HG03159 (cell line): ENCODE measurements around the gene DNAH12.
A peak's percentile ranks its signal among the peaks of the same experiment; 100 is the strongest.

Experiments
- ATAC-seq: cut with Tn5 transposase; IDR thresholded peaks from one replicate; pipeline ENCODE4 v1.9.1; 2021; ENCODE audit warnings: mild to moderate bottlenecking, moderate library complexity; ENCODE audit not compliant: unreplicated experiment

DNAH12 gene, protein sequence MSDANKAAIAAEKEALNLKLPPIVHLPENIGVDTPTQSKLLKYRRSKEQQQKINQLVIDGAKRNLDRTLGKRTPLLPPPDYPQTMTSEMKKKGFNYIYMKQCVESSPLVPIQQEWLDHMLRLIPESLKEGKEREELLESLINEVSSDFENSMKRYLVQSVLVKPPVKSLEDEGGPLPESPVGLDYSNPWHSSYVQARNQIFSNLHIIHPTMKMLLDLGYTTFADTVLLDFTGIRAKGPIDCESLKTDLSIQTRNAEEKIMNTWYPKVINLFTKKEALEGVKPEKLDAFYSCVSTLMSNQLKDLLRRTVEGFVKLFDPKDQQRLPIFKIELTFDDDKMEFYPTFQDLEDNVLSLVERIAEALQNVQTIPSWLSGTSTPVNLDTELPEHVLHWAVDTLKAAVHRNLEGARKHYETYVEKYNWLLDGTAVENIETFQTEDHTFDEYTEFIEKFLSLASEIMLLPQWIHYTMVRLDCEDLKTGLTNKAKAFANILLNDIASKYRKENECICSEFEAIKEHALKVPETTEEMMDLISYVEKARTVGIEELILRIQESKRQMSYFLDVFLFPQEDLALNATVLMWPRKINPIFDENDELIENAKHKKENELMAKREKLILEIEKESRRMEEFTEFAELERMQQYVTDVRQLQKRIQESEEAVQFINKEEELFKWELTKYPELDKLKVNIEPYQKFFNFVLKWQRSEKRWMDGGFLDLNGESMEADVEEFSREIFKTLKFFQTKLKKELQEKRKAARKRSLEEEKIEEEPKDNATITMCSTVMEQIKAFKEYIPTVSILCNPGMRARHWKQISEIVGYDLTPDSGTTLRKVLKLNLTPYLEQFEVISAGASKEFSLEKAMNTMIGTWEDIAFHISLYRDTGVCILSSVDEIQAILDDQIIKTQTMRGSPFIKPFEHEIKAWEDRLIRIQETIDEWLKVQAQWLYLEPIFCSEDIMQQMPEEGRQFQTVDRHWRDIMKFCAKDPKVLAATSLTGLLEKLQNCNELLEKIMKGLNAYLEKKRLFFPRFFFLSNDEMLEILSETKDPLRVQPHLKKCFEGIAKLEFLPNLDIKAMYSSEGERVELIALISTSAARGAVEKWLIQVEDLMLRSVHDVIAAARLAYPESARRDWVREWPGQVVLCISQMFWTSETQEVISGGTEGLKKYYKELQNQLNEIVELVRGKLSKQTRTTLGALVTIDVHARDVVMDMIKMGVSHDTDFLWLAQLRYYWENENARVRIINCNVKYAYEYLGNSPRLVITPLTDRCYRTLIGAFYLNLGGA (N-terminal part only)

DNA sequence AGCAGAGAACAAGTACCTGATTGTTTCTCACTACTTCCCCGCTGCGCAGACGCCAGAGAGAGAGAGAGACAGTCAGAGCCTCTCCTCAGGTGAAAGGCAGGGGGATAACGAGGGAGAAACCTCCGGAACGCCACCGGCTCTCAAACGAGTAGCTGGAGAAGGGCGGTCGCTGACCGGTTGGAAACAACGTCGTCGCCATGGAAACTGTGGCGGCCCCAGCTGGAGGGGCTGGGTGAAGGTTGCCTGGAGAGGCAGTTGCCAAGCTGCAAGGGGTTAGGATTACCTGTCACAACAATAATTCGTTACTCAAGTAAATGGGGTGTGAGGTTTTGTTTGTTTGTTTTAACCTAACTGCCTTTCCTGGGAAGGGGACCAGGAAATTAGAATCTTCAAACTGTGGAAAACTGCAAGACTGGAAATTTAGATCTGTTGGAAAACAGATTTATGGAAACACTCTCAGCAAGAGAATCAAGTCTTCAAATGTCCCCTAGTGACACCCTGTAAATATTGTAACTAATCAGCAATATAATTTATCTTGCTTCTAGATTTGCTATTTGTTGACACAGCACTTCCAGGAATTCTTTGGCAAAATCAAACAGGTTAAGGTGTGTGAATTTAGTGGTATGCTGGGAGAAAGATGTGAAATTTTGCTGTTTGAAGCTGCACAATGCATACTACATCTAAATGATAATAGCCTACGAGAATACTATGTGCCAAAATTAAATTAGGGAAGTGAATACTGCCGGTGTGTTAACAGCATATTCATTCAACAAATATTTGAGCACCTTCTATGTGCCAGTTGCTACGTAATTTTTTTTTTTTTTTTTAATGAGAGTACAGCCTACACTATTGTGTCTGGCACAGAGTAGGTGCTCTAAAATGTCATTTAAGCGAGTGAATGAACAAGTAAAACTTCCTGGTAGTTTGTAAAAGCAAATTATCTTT lies at the start of gene DNAH12:
DNAH12 (minus strand) TSS at position 164 of the 945 bp plus-strand sequence. CDS start 1,474 bp downstream, outside the sequence.
- ATAC-seq, result no peak

DNA sequence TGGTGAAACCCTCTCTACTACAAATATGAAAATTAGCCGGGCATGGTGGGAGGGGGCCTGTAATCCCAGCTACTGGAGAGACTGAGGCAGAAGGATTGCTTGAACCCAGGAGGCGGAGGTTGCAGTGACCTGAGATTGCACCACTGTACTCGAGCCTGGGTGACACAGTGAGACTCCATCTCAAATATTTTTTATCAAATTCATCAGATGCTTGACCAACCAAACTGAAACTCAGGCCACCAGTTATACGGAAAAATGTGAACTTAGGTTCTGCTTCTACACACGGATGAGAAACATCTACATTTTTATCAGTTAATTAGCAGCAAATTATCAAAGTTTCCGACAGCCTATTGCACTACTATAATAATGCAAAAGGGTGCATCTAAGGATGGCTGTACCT lies 48.2 kb upstream of the DNAH12 start:
- no peak for ATAC-seq

DNA sequence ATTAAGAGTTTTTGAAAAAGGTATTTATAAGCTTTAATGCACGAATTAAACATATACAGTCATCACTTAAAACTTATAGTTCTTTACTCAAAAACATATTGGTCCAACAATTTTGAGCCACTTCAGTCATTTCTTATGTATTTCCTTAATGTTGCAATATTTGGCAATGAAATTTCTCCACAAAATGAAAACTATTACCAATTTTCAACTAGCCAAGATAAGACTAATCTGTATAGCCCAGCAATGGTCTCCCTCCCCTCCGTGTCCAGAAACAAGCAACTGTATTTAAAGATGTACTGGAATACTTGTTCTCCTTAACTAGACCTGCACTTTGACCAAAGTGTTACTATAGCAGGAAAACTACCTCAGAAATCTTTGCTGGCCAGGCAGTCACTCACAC lies 43.8 kb upstream of the DNAH12 start:
- ATAC-seq, result no peak

DNA sequence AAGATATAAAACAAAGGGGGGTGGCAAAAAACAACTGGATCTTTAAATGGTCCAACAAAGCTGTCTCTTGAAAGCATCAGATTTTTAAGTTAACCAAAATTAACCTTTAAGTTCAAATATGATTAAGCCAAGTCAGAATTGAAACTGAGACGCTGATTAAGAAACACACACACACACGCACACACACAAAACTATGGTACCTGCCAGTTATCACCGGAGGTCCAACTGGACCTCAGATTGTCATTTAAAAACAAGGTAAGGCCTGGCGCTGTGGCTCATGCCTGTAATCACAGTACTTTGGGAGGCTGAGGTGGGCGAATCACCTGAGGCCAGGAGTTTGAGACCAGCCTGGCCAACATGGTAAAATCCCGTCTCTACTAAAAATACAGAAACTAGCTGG lies 42.6 kb upstream of the DNAH12 start:
- no peak for ATAC-seq

DNA sequence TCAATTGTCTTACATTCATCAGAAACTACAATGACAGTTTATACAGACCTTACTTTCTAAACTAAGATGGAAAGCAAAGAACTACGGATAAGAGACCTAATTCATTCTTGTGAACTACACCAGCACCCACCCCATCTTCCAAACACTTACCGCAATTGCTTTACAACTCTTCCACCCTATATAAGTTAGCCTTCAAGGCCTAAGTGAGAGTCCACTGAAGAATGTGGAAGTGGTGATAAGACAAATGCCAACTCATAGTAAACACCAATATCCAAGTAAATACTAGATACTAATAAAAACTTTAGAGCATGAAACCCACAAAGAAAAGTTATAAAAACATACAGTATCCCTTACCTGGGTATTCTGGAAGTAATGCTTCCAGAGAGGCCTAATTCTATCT lies 39.4 kb upstream of the DNAH12 start:
- no peak for ATAC-seq

DNA sequence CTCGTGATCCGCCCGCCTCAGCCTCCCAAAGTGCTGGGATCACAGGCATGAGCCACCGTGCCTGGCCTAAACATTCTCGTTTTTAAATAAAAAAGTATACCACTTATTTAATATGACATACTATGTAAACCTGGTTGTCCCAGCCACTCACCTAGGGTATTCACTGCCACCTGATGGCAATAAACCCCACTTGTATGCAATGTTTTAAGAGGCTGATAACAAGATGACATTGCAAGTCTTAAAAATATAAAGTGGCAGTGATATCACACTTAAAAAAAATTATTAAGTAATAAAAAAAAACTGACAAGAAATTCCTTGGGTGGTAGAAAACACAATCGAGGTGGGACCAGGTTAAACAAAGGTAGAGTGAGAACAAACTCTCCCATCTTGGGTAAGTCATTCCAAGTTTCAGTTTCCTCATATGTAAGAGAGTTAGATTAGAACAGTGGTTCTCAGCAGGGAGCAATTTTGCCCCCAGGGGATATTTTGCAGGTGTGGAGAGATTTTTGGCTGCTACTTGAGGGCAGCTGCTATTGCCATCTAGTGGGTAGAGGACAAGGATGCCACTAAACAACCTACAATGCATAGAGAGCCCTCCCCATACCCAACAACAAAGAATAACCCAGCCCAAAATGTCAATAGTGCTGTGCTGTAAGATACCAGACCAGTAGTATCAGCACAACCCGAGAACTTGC lies 38.5 kb upstream of the DNAH12 start:
- ATAC-seq, result no peak

DNA sequence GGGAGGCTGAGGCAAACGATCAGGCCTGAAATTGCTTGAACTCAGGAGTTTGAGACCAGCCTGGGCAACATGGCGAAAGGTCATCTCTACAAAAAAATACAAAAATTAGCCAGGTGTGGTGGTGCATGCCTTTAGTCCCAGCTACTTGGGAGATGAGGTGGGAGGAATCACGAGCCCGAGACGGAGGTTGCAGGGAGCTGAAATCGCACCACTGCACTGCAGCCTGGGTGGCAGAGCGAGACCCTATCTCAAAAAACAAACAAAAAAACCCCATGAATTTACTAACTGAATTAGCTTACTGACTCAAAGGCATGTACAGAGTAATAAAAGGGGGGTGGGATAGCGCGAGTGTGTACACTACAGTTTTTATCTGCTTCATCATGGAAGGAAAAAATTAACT lies 33.7 kb upstream of the DNAH12 start:
- no peak for ATAC-seq

DNA sequence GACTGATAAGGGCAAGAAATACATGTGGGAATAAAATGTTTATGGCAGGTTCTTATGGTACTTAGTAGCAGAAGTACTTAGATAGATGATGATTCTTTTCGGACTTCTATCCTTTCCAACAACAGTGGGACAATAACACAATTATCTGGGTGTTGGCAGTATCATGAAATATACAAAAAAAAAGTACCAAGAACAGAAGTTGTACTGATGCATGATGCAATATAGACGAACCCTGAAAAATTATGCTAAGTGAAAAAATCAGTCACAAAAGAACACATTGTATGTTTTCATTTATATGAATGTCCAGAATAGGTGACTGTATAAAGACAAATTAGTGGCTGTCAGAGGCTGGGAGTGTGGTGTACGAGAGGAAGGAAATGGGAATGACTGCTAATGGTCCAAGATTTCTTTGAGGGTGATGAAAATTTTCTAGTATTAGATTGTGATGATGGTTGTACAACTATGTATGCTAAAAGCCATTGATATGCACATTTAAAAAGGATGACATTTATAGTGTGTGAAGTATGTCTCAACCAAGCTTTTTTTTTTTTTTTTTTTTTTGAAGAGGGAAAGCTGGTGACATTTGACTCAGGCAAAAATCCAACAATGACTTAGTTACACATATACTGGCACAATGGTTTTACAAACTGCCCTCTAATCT lies 32.0 kb upstream of the DNAH12 start:
- no peak for ATAC-seq

DNA sequence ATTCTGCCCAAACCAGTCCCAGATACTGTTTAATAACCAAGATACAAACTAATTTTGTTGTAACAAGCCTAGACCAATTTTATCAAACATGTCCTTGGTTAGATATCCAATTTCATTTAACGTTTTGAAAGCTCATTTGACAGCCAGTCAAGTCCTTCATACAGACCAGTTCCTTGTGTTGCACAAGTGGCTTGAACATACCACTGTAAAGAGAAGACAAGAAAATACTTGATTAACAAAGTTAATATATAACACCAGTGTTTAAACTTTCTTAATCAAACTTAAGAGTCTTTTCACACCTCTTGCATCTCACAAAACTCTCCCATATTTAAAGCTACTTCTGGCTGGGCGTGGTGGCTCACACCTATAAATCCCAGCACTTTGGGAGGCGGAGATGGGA lies 28.0 kb upstream of the DNAH12 start:
- no peak for ATAC-seq

DNA sequence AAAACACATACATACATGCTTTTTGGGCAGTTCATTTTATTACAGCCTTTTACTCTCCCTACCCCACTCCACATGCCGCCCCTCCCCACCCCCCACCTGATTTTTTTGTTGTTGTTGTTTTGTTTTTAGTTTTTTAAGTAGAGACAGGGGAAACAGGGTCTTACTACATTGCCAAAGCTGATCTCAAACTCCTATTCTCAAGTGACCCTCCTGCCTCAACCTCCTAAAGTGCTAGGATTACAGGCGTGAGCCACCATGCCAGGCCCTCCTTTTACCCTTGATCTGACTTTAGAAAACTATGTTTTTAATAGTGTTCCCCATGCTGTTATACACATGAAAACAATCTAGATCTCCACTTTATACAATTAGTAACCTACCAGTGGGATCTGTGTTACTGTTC lies 26.7 kb upstream of the DNAH12 start:
- no peak for ATAC-seq

DNA sequence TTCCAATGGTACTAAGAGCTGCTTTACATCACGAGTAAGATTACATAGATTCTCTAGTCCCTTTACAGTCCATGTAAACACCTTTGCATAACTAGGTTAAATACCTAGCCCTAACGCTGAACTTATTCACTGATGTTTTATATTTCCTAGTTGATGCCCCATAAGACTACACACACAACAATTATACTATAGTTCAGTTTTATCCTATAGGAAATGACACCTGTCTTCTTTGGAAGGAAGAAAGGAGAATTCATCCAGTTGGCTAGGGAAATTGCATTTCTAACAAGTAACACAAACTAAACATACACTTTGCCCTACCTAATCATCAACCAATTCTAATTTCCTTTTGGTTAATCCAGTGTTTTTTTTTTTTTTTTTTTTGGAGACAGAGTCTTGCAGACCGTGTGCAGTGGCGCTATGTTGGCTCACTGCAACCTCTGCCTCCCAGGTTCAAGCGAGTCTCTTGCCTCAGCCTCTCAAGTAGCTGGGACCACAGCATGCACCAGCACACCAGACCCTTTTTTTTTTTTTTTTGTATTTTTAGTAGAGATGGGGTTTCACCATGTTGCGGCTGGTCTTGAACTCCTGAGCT lies 25.8 kb upstream of the DNAH12 start:
- no peak for ATAC-seq

DNA sequence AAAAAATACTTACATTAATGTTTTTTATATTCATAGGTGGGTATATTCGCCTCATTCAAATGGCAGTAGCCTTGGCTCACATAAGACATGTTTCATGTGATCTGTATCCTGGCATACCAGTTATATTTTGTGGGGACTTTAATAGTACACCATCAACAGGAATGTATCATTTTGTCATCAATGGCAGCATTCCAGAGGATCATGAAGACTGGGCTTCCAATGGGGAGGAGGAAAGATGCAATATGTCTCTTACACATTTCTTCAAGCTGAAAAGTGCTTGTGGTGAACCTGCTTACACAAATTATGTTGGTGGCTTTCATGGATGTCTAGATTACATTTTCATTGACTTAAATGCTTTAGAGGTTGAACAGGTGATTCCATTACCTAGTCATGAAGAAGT lies 15.4 kb upstream of the DNAH12 start:
- ATAC-seq, result no peak

DNA sequence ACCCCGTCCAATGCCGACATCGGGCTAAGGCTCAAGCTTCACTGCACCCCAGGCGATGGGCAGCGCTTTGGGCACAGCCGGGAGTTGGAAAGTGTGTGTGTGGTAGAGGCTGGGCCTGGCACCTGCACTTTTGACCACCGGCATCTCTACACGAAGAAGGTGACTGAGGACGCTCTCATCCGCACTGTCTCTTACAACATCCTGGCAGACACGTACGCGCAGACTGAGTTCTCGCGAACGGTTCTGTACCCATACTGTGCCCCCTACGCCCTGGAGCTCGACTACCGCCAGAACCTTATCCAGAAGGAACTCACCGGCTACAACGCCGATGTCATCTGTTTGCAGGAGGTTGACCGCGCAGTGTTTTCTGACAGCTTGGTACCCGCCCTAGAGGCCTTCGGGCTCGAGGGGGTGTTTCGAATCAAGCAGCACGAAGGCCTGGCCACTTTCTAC lies 13.0 kb upstream of the DNAH12 start:
- peak; percentile 17 for ATAC-seq

DNA sequence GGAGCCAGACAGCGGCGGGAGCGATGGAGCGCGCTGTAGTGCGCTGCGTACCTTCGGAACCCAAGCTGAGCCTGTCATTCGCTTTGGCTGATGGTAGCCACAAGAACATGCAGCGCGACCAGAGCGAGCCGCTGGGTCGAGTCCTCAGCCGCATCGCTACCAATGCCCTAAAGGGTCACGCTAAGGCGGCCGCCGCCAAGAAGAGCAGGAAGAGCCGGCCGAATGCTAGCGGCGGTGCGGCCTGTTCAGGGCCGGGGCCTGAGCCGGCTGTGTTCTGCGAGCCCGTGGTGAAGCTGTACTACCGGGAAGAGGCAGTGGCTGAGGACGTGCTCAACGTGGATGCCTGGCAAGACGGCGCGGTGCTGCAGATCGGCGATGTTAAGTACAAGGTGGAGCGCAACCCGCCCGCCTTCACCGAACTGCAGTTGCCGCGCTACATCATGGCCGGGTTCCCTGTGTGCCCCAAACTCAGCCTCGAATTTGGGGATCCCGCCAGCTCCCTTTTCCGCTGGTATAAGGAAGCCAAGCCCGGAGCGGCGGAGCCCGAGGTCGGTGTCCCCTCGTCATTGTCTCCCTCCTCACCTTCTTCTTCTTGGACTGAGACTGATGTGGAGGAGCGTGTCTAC lies 12.4 kb upstream of the DNAH12 start:
- peak; percentile 25 for ATAC-seq

DNA sequence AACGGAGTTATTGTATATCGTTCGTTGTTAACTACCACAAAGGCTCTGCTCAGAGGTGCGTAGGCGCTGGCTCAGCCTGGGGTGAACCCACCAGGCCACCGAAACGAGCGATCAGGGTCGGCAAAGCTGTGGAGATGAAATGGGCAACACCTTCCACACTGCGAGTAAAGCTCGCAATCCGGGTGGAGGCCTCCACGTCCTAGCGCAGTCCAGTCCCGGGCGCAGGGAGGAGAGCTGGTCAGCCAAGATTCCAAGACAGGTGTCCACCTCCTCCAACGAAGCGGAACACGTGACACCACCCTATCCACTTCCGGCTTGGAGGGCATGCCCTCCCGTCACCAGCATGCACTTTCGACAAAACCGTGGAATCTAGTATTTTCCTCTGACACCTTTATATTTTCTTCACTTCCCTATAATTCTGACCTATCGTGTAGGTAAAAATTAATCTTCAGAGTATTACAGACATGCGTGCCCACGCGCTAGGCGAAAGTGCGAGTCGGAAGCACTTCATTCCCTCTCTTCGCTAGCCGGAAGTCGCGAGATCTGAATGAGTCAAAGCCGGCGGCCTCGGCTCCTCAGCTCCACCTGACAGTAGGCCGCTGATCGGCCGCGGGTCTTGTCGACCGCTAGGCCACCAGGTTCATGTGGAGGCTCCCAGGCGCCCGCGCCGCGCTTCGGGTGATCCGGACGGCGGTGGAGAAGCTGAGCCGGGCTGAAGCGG lies 11.8 kb upstream of the DNAH12 start, which contains the start of gene PDE12:
PDE12 (plus strand) TSS at position 537 of the 721 bp plus-strand sequence; CDS start at position 643, 106 bp downstream.
- peak; percentile 79 for ATAC-seq

DNA sequence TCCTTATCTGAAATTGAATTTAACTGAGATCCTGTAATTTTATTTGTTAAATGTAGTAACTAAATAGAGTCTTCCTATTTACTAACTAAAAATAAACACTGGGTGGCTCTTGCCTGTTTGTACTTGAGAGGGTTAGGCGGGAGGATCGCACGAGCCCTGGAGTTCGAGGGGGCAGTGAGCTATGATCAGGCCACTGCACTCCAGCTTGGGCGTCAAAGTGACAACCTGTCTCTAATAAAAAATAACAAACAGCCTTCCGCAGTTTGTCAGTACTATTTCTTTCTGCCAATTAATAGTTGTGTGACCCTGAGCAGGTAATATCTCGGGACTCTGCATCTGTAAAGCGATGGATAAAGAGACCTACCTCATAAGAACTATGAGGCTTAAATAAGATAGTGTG lies 11.2 kb upstream of the DNAH12 start:
- ATAC-seq, result no peak

DNA sequence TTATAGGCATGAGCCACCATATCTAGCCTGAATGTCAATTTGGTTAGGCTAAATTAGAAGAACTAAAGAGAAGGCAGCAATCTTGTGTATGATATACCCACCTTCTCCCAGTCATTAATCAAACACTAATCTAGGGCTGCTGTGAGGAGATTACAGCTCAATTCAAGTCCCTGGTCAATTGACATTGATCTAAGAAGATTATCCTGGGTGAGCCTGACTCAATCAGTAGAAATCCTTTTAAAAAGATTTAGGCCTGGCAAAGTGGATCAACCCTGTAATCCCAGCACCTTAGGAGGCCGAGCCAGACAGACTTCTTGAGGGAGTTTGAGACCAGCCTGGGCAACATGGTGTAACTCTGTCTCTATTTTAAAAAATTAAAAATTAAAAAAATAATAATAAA lies 2.5 kb upstream of the DNAH12 start:
- no peak for ATAC-seq
